B cell (primary cell): ENCODE data around the gene TNFRSF17. TPM values are rescaled to one million over a fixed set of nuclear protein-coding genes. Genes with fewer than 3 reads are reported as not detected.
A peak's percentile ranks its signal among the peaks of the same experiment; 100 is the strongest.

Source experiments
- ATAC-seq: fragments of 200-7000 bp; cut with Tn5 transposase; one replicate; pipeline ENCODE4 v1.10.0; 2021; ENCODE audit warnings: low read depth, mild to moderate bottlenecking, moderate number of reproducible peaks, moderate library complexity
- CTCF ChIA-PET: fragments of 350-600 bp; sonication (Branson Sonifier 250); formaldehyde crosslinking; loops from one replicate; lab custom pipeline; 2021; ENCODE audit warnings: antibody characterized with exemption, inconsistent platforms; lab: Charles Lee
- POLR2A ChIA-PET: fragments of 350-600 bp; sonication (Branson Sonifier 250); formaldehyde crosslinking; loops from one replicate; lab custom pipeline; 2021; ENCODE audit warnings: antibody characterized with exemption; lab: Charles Lee
- DNase-seq: peaks from one replicate; pipeline ENCODE4 v3.0.0; 2013
- H2AFZ ChIP-seq: 2 replicates; pipeline ENCODE4 v1.6.1; 2012; ENCODE audit warnings: mild to moderate bottlenecking, low read depth, low read length; ENCODE audit not compliant: insufficient read depth, poor library complexity, severe bottlenecking
- H3K27ac ChIP-seq, 2 donors: 1 replicate in 1 of 2; 2 replicates in 1 of 2; pipeline ENCODE4 v1.5.1; 2012 to 2013; ENCODE audit warnings: low read length in 2 of 2, mild to moderate bottlenecking in 2 of 2, moderate library complexity in 1 of 2
- H3K27me3 ChIP-seq, 4 experiments: fragments of 200-600 bp in 1 of 4; sonication (generic) in 1 of 4; replicated peaks in 1 of 4; 1 replicate in 2 of 4; 2 replicates in 2 of 4; pipeline versions ENCODE4 v1.6.1 to v1.7.0; 2013 to 2016; ENCODE audit warnings: low read length in 3 of 4, mild to moderate bottlenecking in 2 of 4, mixed read lengths in 1 of 4, moderate library complexity in 1 of 4; ENCODE audit not compliant: insufficient read depth in 4 of 4, control insufficient read depth in 3 of 4; ENCODE audit errors: control extremely low read depth in 1 of 4
- H3K36me3 ChIP-seq, 2 experiments: replicated peaks in 1 of 2; 1 replicate in 1 of 2; 2 replicates in 1 of 2; pipeline versions ENCODE4 v1.6.1 to v1.7.1; 2013; ENCODE audit warnings: low read length in 1 of 2; ENCODE audit not compliant: insufficient read depth in 2 of 2, control insufficient read depth in 1 of 2; ENCODE audit errors: control extremely low read depth in 1 of 2, extremely low read depth in 1 of 2
- H3K4me1 ChIP-seq, 2 donors: fragments of 200-600 bp in 1 of 2; sonication (generic) in 1 of 2; 1 replicate in 1 of 2; 2 replicates in 1 of 2; pipeline versions ENCODE4 v1.5.1 to v1.6.1; 2013 to 2017; ENCODE audit warnings: low read length in 2 of 2; ENCODE audit not compliant: control insufficient read depth in 2 of 2, insufficient read depth in 2 of 2
- H3K4me2 ChIP-seq: replicated peaks from 2 replicates; pipeline ENCODE3; 2012; ENCODE audit warnings: mild to moderate bottlenecking, low read depth, low read length; ENCODE audit not compliant: poor library complexity, severe bottlenecking
- H3K4me3 ChIP-seq, 5 experiments: fragments of 200-600 bp in 1 of 5; sonication (generic) in 1 of 5; 1 replicate in 3 of 5; 2 replicates in 2 of 5; pipeline versions ENCODE4 v1.5.1 to v1.7.0; 2011 to 2016; ENCODE audit warnings: low read length in 4 of 5, mild to moderate bottlenecking in 4 of 5, low read depth in 2 of 5, control low read depth in 1 of 5, moderate library complexity in 1 of 5; ENCODE audit not compliant: insufficient read depth in 1 of 5; ENCODE audit errors: control extremely low read depth in 1 of 5, extremely low read depth in 1 of 5
- H3K79me2 ChIP-seq: fragments of 200-600 bp; sonication (generic); one replicate; pipeline ENCODE4 v1.6.0; 2016; ENCODE audit warnings: low read length; ENCODE audit not compliant: control insufficient read depth, insufficient read depth
- H3K9ac ChIP-seq: fragments of 200-600 bp; sonication (generic); 2 replicates; pipeline ENCODE4 v1.6.1; 2017; ENCODE audit warnings: mild to moderate bottlenecking, low read length, moderate library complexity
- H3K9me3 ChIP-seq, 3 donors: one replicate each; pipeline versions ENCODE4 v1.6.1 to v1.7.1; 2013; ENCODE audit warnings: low read length in 2 of 3; ENCODE audit not compliant: control insufficient read depth in 2 of 3, insufficient read depth in 1 of 3; ENCODE audit errors: control extremely low read depth in 1 of 3
- H4K20me1 ChIP-seq: 2 replicates; pipeline ENCODE4 v1.6.0; 2012; ENCODE audit warnings: mild to moderate bottlenecking, low read length; ENCODE audit not compliant: insufficient read depth, control insufficient read depth, poor library complexity, severe bottlenecking
- H3K27ac Mint-ChIP-seq: one replicate; pipeline ENCODE4 v1.8.0; 2021; ENCODE audit warnings: mixed read lengths
- H3K27me3 Mint-ChIP-seq: one replicate; pipeline ENCODE4 v1.8.0; 2021; ENCODE audit warnings: mixed read lengths
- H3K4me1 Mint-ChIP-seq: one replicate; pipeline ENCODE4 v1.8.0; 2021; ENCODE audit warnings: mixed read lengths
- H3K4me3 Mint-ChIP-seq: one replicate; pipeline ENCODE4 v1.8.0; 2021; ENCODE audit warnings: mixed read lengths
- H3K9me3 Mint-ChIP-seq: one replicate; pipeline ENCODE4 v1.8.0; 2022; ENCODE audit warnings: mixed read lengths; ENCODE audit not compliant: insufficient read depth
- CTCF ChIP-seq: fragments of 200-600 bp; IDR thresholded peaks from one replicate; pipeline ENCODE4 v1.8.0; 2022; ENCODE audit warnings: antibody characterized with exemption, mild to moderate bottlenecking
- EZH2 ChIP-seq: IDR thresholded peaks from 2 replicates; pipeline ENCODE4 v1.6.1; 2012; ENCODE audit warnings: borderline replicate concordance, low read depth, mild to moderate bottlenecking, moderate library complexity, low read length; ENCODE audit not compliant: insufficient read depth, poor library complexity, severe bottlenecking
- WGBS: methylation state at CpG from one replicate; pipeline ENCODE4 v1.1.5; 2013; ENCODE audit warnings: missing lambda C conversion rate; ENCODE audit not compliant: insufficient coverage; 5-methylcytosine and 5-hydroxymethylcytosine counted together
- intact Hi-C: fragments of 100-400 bp; cut with micrococcal nuclease; formaldehyde crosslinking; loops from one replicate; pipeline ENCODE4 v1.10.0; 2022
- polyA plus RNA-seq: library from polyadenylated mRNA; depleted of rRNA; stranded (reverse); fragments of >200 nt; gene quantifications from 2 replicates; pipeline ENCODE4 v1.2.3, GENCODE V29; 2012
- total RNA-seq, 2 donors: library from RNA; stranded (reverse); fragments of 120-200 nt in 1 of 2; gene quantifications; 1 replicate in 1 of 2; 2 replicates in 1 of 2; pipeline versions ENCODE4 v1.2.3 to v1.2.4, GENCODE V29; 2013 to 2022

Gene TNFRSF17
- total and polyA plus RNA-seq, 2 donors (not counting 1 experiment from before 2014, with no cell fraction given) = 4.6 to 16.4 TPM

GRCh38 chr16:11948819-11949218, 16.2 kb upstream of the TNFRSF17 start:
- Mint-ChIP-seq H3K9me3 (no peaks in the 10 kb centered on the region), H3K4me1 (peaks cover 9% of the 10 kb centered on the region), H3K4me3 (no peak overlapping the region), H3K27me3 (no peaks in the 10 kb centered on the region), H3K27ac (no peak overlapping the region)
- ChIA-PET POLR2A (interaction anchor here (0.8 to 1.0 kb wide), 2 partner anchors 119 to 143 kb away, joined by 4 to 8 read pairs; no protein-coding TSS in a partner anchor), CTCF (interaction anchor here (0.8 to 6.8 kb wide), 25 partner anchors 11 to 176 kb away, joined by 3 to 250 read pairs (median 5); partner anchors contain the start of genes SNX29 and TNFRSF17)
- intact Hi-C loops = loop anchor here (1.0 to 5.0 kb wide), 3 partner anchors 17 to 119 kb away; no protein-coding TSS in a partner anchor
- H3K27ac ChIP-seq = no peak overlapping the region
- H4K20me1 ChIP-seq = no peaks in the 10 kb centered on the region
- H3K79me2 ChIP-seq = peaks cover 14% of the 10 kb centered on the region
- ATAC-seq (no peak), DNase-seq (no peak)
- peaks cover 13 to 14% of the 10 kb centered on the region in 2 donors for H3K4me1 ChIP-seq
- H2AFZ ChIP-seq = no peak overlapping the region
- H3K9ac ChIP-seq = no peak overlapping the region
- 98% methylated on average over 3 of the region's 5 CpGs for WGBS
- H3K9me3 ChIP-seq = no peaks in the 10 kb centered on the region
- H3K27me3 ChIP-seq = no peaks in the 10 kb centered on the region
- no peaks in the 10 kb centered on the region for H3K36me3 ChIP-seq
- H3K4me2 ChIP-seq = no peak overlapping the region
- TF ChIP-seq EZH2 (no peak), CTCF (no peak)
- H3K4me3 ChIP-seq = no peak overlapping the region

GRCh38 chr16:11949527-11949926, 15.5 kb upstream of the TNFRSF17 start:
- CTCF ChIA-PET = interaction anchor here (0.6 to 6.8 kb wide), 25 partner anchors 10 to 175 kb away, joined by 3 to 250 read pairs (median 5); partner anchors contain the start of genes SNX29 and TNFRSF17

More at GRCh38 chr16:11949527-11949926, 15.5 kb upstream of the TNFRSF17 start:
- H3K27ac ChIP-seq = no peak overlapping the region
- no peaks in the 10 kb centered on the region for H3K36me3 ChIP-seq
- Mint-ChIP-seq H3K4me1 (peaks cover 9% of the 10 kb centered on the region), H3K27ac (peak overlapping the region; percentile 64), H3K27me3 (no peaks in the 10 kb centered on the region), H3K4me3 (no peak overlapping the region), H3K9me3 (no peaks in the 10 kb centered on the region)
- H3K27me3 ChIP-seq = no peaks in the 10 kb centered on the region
- H4K20me1 ChIP-seq = no peaks in the 10 kb centered on the region
- no peak overlapping the region for H3K9ac ChIP-seq
- DNase-seq = peak; percentile 78
- TF ChIP-seq CTCF (peak; percentile 87), EZH2 (no peak)
- peak; percentile 91 for ATAC-seq
- H2AFZ ChIP-seq = peak overlapping the region; percentile 65
- 93% methylated on average over 1 of the region's 4 CpGs for WGBS
- H3K4me3 ChIP-seq = no peak overlapping the region
- no peak overlapping the region for H3K4me2 ChIP-seq
- POLR2A ChIA-PET = interaction anchor here (1.0 kb wide), 1 partner anchor 118 kb away, joined by 4 read pairs; no protein-coding TSS in a partner anchor
- H3K4me1 ChIP-seq = peaks cover 13 to 14% of the 10 kb centered on the region in 2 donors
- no peaks in the 10 kb centered on the region for H3K9me3 ChIP-seq
- peaks cover 14% of the 10 kb centered on the region for H3K79me2 ChIP-seq
- intact Hi-C loops = loop anchor here (1.0 to 5.0 kb wide), 3 partner anchors 17 to 119 kb away; no protein-coding TSS in a partner anchor
